Mesothelial cell of epicardium (in vitro differentiated cells): ENCODE measurements around the gene ENC1. TPM values are rescaled to one million over a fixed set of nuclear protein-coding genes. Genes with fewer than 3 reads are reported as not detected.

ENCODE experiments used
- DNase-seq, 2 experiments: peaks; one replicate each; pipeline ENCODE4 v3.0.0; 2021; ENCODE audit warnings: low spot score in 2 of 2; ENCODE audit not compliant: unreplicated experiment in 2 of 2
- H3K27ac Mint-ChIP-seq: 2 replicates; pipeline ENCODE4 v1.8.0; 2021; ENCODE audit warnings: mixed read lengths
- H3K27me3 Mint-ChIP-seq: 2 replicates; pipeline ENCODE4 v1.8.0; 2021; ENCODE audit warnings: low read depth, mixed read lengths
- H3K36me3 Mint-ChIP-seq: 2 replicates; pipeline ENCODE4 v1.8.0; 2021; ENCODE audit warnings: mixed read lengths
- H3K4me1 Mint-ChIP-seq: 2 replicates; pipeline ENCODE4 v1.8.0; 2021; ENCODE audit warnings: mixed read lengths
- H3K4me3 Mint-ChIP-seq: 2 replicates; pipeline ENCODE4 v1.8.0; 2021; ENCODE audit warnings: mild to moderate bottlenecking, moderate library complexity, mixed read lengths
- H3K9me3 Mint-ChIP-seq: 2 replicates; pipeline ENCODE4 v1.8.0; 2021; ENCODE audit warnings: mixed read lengths
- CTCF ChIP-seq: fragments of 200-600 bp; sonication (generic); IDR thresholded peaks from one replicate; pipeline ENCODE4 v1.5.0; 2021; ENCODE audit warnings: antibody characterized with exemption; ENCODE audit not compliant: unreplicated experiment
- total RNA-seq: library from RNA; stranded (reverse); gene quantifications from 3 replicates; pipeline ENCODE4 v1.2.1, GENCODE V29; 2021

ENC1 gene
- total RNA-seq, 1 donor from 2014 or later = 129 TPM

GRCh38 chr5:74598731-74599130 lies 41.8 kb downstream of the ENC1 start:
- H3K36me3 Mint-ChIP-seq = peaks cover 2% of the 10 kb centered on the region
- H3K27ac Mint-ChIP-seq = peak overlapping the region; percentile 11
- peaks cover 22% of the 10 kb centered on the region for H3K9me3 Mint-ChIP-seq
- H3K27me3 Mint-ChIP-seq = no peaks in the 10 kb centered on the region
- TF ChIP-seq CTCF = no peak
- no peak for DNase-seq
- H3K4me1 Mint-ChIP-seq = peaks cover 42% of the 10 kb centered on the region
- H3K4me3 Mint-ChIP-seq = no peak overlapping the region

DNA sequence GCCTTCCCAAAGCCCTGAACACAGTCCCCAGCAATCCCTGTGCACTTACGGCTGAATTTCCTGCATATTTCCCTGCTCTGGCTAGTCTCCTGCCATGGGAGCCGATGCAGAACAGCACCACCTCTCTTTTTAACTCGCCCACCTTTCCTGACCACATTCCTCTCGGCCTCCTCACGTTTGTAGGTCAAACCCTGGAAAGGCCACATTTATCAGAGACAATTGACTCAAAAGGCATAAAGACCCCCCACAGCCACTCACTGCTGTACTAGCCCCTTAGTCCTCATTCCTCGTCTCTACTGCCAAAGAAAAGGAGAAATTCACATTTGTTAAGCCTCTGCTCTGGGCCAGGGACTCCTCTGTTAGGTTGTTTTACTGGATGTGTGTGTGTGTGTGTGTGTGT lies 43.6 kb downstream of the ENC1 start:
- DNase-seq = no peak
- H3K27ac Mint-ChIP-seq = peak overlapping the region; percentile 76

GRCh38 chr5:74595143-74595925 lies 45.2 kb downstream of the ENC1 start:
- no peak for DNase-seq
- Mint-ChIP-seq H3K36me3 (no peaks in the 10 kb centered on the region), H3K4me1 (peaks cover 43% of the 10 kb centered on the region), H3K4me3 (no peak overlapping the region), H3K27ac (peak overlapping the region; percentile 96), H3K27me3 (no peaks in the 10 kb centered on the region), H3K9me3 (no peaks in the 10 kb centered on the region)
- TF ChIP-seq CTCF = no peak

More for the DNA sequence above, 43.6 kb downstream of the ENC1 start:
- Mint-ChIP-seq H3K4me3 (no peak overlapping the region), H3K9me3 (peaks cover 6% of the 10 kb centered on the region), H3K36me3 (no peaks in the 10 kb centered on the region), H3K27me3 (no peaks in the 10 kb centered on the region), H3K4me1 (peaks cover 43% of the 10 kb centered on the region)
- TF ChIP-seq CTCF = no peak

GRCh38 chr5:74594137-74595040 lies 46.1 kb downstream of the ENC1 start:
- Mint-ChIP-seq H3K4me1 (peaks cover 50% of the 10 kb centered on the region), H3K4me3 (no peak overlapping the region), H3K27ac (peak overlapping the region; percentile 96), H3K36me3 (no peaks in the 10 kb centered on the region), H3K9me3 (no peaks in the 10 kb centered on the region), H3K27me3 (no peaks in the 10 kb centered on the region)
- no peak for DNase-seq
- TF ChIP-seq CTCF = no peak

- Mint-ChIP-seq H3K4me3 (no peak overlapping the region), H3K36me3 (no peaks in the 10 kb centered on the region), H3K4me1 (peaks cover 28% of the 10 kb centered on the region), H3K27me3 (no peaks in the 10 kb centered on the region), H3K9me3 (no peaks in the 10 kb centered on the region), H3K27ac (peak overlapping the region; percentile 40)
- DNase-seq = no peak
- no peak for TF ChIP-seq CTCF
These were observed 51.1 kb downstream of the ENC1 start for GRCh38 chr5:74589204-74590056.
